Osteoblast (primary cell): ENCODE data around the gene PRPSAP1. TPM values are rescaled to one million over a fixed set of nuclear protein-coding genes. Genes with fewer than 3 reads are reported as not detected.

Experiments
- DNase-seq: peaks from one replicate; pipeline ENCODE4 v3.0.0; 2011; ENCODE audit warnings: low spot score, mixed read lengths; ENCODE audit not compliant: insufficient read length; ENCODE audit errors: missing footprints
- H2AFZ ChIP-seq: 2 replicates; pipeline ENCODE4 v1.6.0; 2011; ENCODE audit warnings: mild to moderate bottlenecking, low read length
- H3K27ac ChIP-seq: 2 replicates; pipeline ENCODE4 v1.5.1; 2011; ENCODE audit warnings: mild to moderate bottlenecking, low read depth, low read length, moderate library complexity
- H3K27me3 ChIP-seq: 2 replicates; pipeline ENCODE4 v1.6.0; 2012; ENCODE audit warnings: mild to moderate bottlenecking, control low read depth, inconsistent platforms, low read length, moderate library complexity; ENCODE audit not compliant: insufficient read depth
- H3K36me3 ChIP-seq: 2 replicates; pipeline ENCODE4 v1.5.1; 2011; ENCODE audit warnings: mild to moderate bottlenecking, low read length, control low read depth, moderate library complexity; ENCODE audit not compliant: insufficient read depth
- H3K4me1 ChIP-seq: 2 replicates; pipeline ENCODE4 v1.5.1; 2011; ENCODE audit warnings: mild to moderate bottlenecking, low read length, control low read depth, moderate library complexity; ENCODE audit not compliant: insufficient read depth
- H3K4me2 ChIP-seq: 2 replicates; pipeline ENCODE4 v1.6.0; 2011; ENCODE audit warnings: mild to moderate bottlenecking, low read length; ENCODE audit not compliant: insufficient read depth
- H3K4me3 ChIP-seq: fragments of 200-600 bp; sonication (generic); 3 replicates; pipeline ENCODE4 v1.5.1; 2012; ENCODE audit warnings: mild to moderate bottlenecking, low read length, inconsistent platforms; ENCODE audit not compliant: insufficient read depth
- H3K79me2 ChIP-seq: 2 replicates; pipeline ENCODE4 v1.6.0; 2012; ENCODE audit warnings: mild to moderate bottlenecking, low read length, control low read depth, inconsistent platforms; ENCODE audit not compliant: insufficient read depth
- H3K9me3 ChIP-seq: 2 replicates; pipeline ENCODE4 v1.5.1; 2011; ENCODE audit warnings: low read depth, low read length, control low read depth
- H4K20me1 ChIP-seq: 2 replicates; pipeline ENCODE4 v1.6.0; 2012; ENCODE audit warnings: mild to moderate bottlenecking, low read length, control low read depth; ENCODE audit not compliant: insufficient read depth
- total RNA-seq: library from RNA; depleted of rRNA; stranded (reverse); fragments of >200 nt; gene quantifications from 2 replicates; pipeline ENCODE4 v1.2.3, GENCODE V29; 2012
- TF ChIP-seq, protein P1 (sequence below): IDR thresholded peaks from 2 replicates; pipeline ENCODE4 v1.5.1; 2011; ENCODE audit warnings: mild to moderate bottlenecking, low read depth, low read length, moderate library complexity; ENCODE audit errors: extremely low read depth

PRPSAP1 gene
- total RNA-seq, 1 donor: 79.6 TPM

- Histone ChIP-seq H2AFZ (no peak overlapping the region), H3K4me3 (no peak overlapping the region), H3K36me3 (peaks cover 15% of the 10 kb centered on the region), H3K79me2 (peaks cover 51% of the 10 kb centered on the region), H3K9me3 (no peaks in the 10 kb centered on the region), H3K4me1 (peaks cover 10% of the 10 kb centered on the region), H3K4me2 (no peak overlapping the region), H4K20me1 (peaks cover 11% of the 10 kb centered on the region), H3K27ac (no peak overlapping the region), H3K27me3 (no peaks in the 10 kb centered on the region)
- no peak for DNase-seq
- TF ChIP-seq, protein P1, sequence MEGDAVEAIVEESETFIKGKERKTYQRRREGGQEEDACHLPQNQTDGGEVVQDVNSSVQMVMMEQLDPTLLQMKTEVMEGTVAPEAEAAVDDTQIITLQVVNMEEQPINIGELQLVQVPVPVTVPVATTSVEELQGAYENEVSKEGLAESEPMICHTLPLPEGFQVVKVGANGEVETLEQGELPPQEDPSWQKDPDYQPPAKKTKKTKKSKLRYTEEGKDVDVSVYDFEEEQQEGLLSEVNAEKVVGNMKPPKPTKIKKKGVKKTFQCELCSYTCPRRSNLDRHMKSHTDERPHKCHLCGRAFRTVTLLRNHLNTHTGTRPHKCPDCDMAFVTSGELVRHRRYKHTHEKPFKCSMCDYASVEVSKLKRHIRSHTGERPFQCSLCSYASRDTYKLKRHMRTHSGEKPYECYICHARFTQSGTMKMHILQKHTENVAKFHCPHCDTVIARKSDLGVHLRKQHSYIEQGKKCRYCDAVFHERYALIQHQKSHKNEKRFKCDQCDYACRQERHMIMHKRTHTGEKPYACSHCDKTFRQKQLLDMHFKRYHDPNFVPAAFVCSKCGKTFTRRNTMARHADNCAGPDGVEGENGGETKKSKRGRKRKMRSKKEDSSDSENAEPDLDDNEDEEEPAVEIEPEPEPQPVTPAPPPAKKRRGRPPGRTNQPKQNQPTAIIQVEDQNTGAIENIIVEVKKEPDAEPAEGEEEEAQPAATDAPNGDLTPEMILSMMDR: no peak
Observed at GRCh38 chr17:76335716-76336381, 17.9 kb downstream of the PRPSAP1 start.

- Histone ChIP-seq H3K79me2 (peaks cover 43% of the 10 kb centered on the region), H3K4me3 (no peak overlapping the region), H3K36me3 (peaks cover 33% of the 10 kb centered on the region), H3K4me1 (peaks cover 10% of the 10 kb centered on the region), H4K20me1 (peaks cover 11% of the 10 kb centered on the region), H3K9me3 (no peaks in the 10 kb centered on the region), H3K4me2 (no peak overlapping the region), H2AFZ (no peak overlapping the region), H3K27ac (no peak overlapping the region), H3K27me3 (no peaks in the 10 kb centered on the region)
- DNase-seq: no peak
- TF ChIP-seq, protein P1: no peak
Observed at GRCh38 chr17:76333673-76334505, 19.8 kb downstream of the PRPSAP1 start.

DNA sequence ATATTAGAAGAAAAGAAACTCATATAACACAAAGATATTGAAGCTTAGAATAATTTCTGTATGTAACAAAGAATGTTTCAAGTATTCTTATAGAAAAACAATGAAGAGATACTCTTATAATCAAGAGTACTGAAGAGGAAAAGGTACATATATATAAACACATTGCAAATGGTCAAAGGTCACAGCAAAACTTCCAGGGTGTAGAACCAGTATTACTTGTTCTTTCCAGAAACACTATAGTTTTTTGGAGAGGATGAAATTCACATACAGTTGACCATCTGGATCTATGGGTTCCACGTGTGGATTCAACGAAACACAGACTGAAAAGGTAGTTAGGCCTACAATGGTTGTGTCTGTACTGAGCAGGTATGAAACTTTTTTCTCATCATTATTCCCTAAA, 22.6 kb downstream of the PRPSAP1 start:
- H3K4me2 ChIP-seq: no peak overlapping the region
- no peaks in the 10 kb centered on the region for H3K27me3 ChIP-seq
- no peak overlapping the region for H2AFZ ChIP-seq
- no peak overlapping the region for H3K27ac ChIP-seq
- TF ChIP-seq, protein P1: no peak
- H3K4me3 ChIP-seq: no peak overlapping the region
- no peaks in the 10 kb centered on the region for H3K9me3 ChIP-seq
- no peak for DNase-seq
- peaks cover 5% of the 10 kb centered on the region for H4K20me1 ChIP-seq
- H3K4me1 ChIP-seq: no peaks in the 10 kb centered on the region
- peaks cover 28% of the 10 kb centered on the region for H3K79me2 ChIP-seq
- peaks cover 48% of the 10 kb centered on the region for H3K36me3 ChIP-seq

- Histone ChIP-seq H3K4me3 (no peak overlapping the region), H4K20me1 (peaks cover 5% of the 10 kb centered on the region), H3K27ac (no peak overlapping the region), H2AFZ (no peak overlapping the region), H3K79me2 (peaks cover 14% of the 10 kb centered on the region), H3K4me2 (no peak overlapping the region), H3K36me3 (peaks cover 52% of the 10 kb centered on the region), H3K9me3 (no peaks in the 10 kb centered on the region), H3K4me1 (no peaks in the 10 kb centered on the region), H3K27me3 (no peaks in the 10 kb centered on the region)
- DNase-seq: no peak
- TF ChIP-seq, protein P1: no peak
Observed at GRCh38 chr17:76329664-76330063, 24.1 kb downstream of the PRPSAP1 start.
